Uterus (tissue), 4 donors: ENCODE data around the gene PRRT4. TPM values are rescaled to one million over a fixed set of nuclear protein-coding genes. Genes with fewer than 3 reads are reported as not detected.
A peak's percentile ranks its signal among the peaks of the same experiment; 100 is the strongest.

Experiments
- DNase-seq, 2 donors: peaks; one replicate each; pipeline ENCODE4 v3.0.0-alpha.2; 2019 to 2020
- H3K27ac ChIP-seq, 2 donors: fragments of 200-600 bp; sonication (generic); 1 replicate in 1 of 2; 2 replicates in 1 of 2; pipeline ENCODE4 v1.5.1; 2016 to 2018
- H3K27me3 ChIP-seq, 2 donors: fragments of 200-600 bp; sonication (generic); one replicate each; pipeline ENCODE4 v1.5.1; 2018 to 2019; ENCODE audit warnings: control low read depth in 1 of 2
- H3K36me3 ChIP-seq, 2 donors: fragments of 200-600 bp; sonication (generic); one replicate each; pipeline ENCODE4 v1.5.1; 2019; ENCODE audit warnings: control low read depth in 1 of 2
- H3K4me1 ChIP-seq, 2 donors: fragments of 200-600 bp; sonication (generic); one replicate each; pipeline ENCODE4 v1.5.1; 2018 to 2019; ENCODE audit warnings: control low read depth in 1 of 2
- H3K4me3 ChIP-seq, 2 donors: fragments of 200-600 bp; sonication (generic); 1 replicate in 1 of 2; 2 replicates in 1 of 2; pipeline ENCODE4 v1.5.1; 2018 to 2019; ENCODE audit warnings: mild to moderate bottlenecking in 1 of 2
- H3K9me3 ChIP-seq, 2 donors: fragments of 200-600 bp; sonication (generic); one replicate each; pipeline ENCODE4 v1.5.1; 2019; ENCODE audit warnings: control low read depth in 1 of 2
- POLR2A ChIP-seq, 2 donors: fragments of 450-650 bp; IDR thresholded peaks; one replicate each; pipeline ENCODE4 v1.6.1; 2016; ENCODE audit warnings: antibody characterized with exemption in 2 of 2, mild to moderate bottlenecking in 1 of 2, moderate library complexity in 1 of 2
- intact Hi-C: fragments of 100-400 bp; cut with DNase I; formaldehyde crosslinking; loops from one replicate; pipeline ENCODE4 v1.15.1; 2023; ENCODE audit warnings: low total_unique reads
- total RNA-seq, 4 donors: library from RNA; depleted of rRNA in 3 of 4; stranded (reverse); fragments of >200 nt in 3 of 4; gene quantifications; one replicate each; pipeline versions ENCODE4 v1.1.0 to v1.2.4, GENCODE V29; 2014 to 2023
- TF ChIP-seq, protein P1 (sequence below), 4 experiments: fragments of 200-600 bp in 2 of 4; fragments of 450-650 bp in 2 of 4; sonication (generic) in 2 of 4; IDR thresholded peaks; one replicate each; pipeline ENCODE4 v1.5.1; 2016 to 2019; ENCODE audit warnings: antibody characterized with exemption in 4 of 4, mild to moderate bottlenecking in 2 of 4, moderate library complexity in 1 of 4
- donor health status: DM: yes; HTN: yes; CAD: no.

The PRRT4 gene
- total RNA-seq, 4 donors from 2014 or later, result 1.3 to 1.7 TPM; not detected in 2

DNA sequence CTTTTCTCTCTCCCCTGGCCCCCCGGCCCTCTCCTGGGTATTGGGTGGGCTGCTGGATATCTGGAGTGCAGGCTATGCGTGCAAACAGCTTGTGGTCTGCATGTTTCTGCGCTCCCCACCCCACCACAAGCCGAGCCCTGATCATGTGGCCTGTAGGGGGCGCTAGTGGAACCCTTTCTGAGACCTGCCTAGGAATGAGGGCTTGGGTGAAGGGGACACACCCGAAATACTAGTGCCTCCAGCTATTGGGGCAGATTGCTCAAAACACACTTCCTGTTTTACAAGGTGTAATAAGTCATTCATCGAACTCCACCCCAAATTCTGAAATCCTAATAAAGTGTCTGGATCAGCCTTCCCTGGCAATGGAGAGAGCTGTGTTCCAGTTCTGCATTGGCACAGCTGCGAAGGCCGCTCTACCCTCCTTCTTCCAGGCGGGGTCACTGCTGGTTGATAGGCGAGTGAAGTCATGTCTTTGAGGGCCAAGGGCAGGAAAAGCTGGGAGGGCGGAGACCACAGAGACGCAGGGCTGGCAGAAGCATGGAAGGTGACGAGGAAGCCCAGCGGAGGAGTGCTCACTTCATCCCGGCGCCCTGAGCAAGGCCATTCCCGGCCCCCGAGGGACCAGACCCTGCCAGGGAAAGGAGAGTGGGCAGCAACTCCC lies 19.8 kb upstream of the PRRT4 start:
- H3K4me1 ChIP-seq, result no peaks in the 10 kb centered on the region
- no peaks in the 10 kb centered on the region for H3K36me3 ChIP-seq
- no peak overlapping the region for H3K27ac ChIP-seq
- no peak for DNase-seq
- H3K27me3 ChIP-seq, result no peaks in the 10 kb centered on the region
- H3K9me3 ChIP-seq, result no peaks in the 10 kb centered on the region
- H3K4me3 ChIP-seq, result no peak overlapping the region
- intact Hi-C loops, result no loop called here
- TF ChIP-seq POLR2A (IDR thresholded peaks at IDR 0.05), result no peak
- TF ChIP-seq, protein P1, sequence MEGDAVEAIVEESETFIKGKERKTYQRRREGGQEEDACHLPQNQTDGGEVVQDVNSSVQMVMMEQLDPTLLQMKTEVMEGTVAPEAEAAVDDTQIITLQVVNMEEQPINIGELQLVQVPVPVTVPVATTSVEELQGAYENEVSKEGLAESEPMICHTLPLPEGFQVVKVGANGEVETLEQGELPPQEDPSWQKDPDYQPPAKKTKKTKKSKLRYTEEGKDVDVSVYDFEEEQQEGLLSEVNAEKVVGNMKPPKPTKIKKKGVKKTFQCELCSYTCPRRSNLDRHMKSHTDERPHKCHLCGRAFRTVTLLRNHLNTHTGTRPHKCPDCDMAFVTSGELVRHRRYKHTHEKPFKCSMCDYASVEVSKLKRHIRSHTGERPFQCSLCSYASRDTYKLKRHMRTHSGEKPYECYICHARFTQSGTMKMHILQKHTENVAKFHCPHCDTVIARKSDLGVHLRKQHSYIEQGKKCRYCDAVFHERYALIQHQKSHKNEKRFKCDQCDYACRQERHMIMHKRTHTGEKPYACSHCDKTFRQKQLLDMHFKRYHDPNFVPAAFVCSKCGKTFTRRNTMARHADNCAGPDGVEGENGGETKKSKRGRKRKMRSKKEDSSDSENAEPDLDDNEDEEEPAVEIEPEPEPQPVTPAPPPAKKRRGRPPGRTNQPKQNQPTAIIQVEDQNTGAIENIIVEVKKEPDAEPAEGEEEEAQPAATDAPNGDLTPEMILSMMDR (IDR thresholded peaks at IDR 0.05), result peak in 1 of 4 experiments; percentile 5

DNA sequence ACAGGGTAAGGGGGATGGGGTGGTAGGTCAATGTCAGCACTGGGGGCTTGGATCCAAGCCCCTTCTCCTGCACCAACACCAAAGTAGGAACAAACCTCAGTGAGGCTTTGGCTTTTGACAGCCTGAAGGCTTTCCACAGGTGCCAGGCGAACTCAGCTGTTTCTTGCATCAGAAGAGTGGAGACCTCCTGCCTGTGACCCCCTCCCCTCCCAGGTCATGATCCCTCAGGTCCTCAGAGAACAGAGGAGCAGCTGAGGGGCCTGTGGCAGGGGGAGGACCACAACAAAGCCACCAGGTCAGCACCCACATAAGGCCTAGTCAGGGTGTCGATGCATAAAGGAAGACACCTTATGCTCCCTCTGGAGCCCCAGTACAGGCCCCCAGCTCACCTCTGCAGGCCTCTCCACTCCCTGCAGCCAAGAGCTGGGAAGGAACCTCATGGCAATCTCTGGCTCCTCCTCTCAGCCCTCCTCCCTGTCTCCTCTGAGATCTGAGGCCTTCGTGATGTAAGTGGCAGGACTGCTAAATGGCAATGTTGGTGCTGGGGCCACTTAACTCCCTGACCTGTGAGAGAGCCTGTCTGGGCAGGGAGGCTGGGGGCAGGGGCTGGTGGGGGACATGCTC lies 19.1 kb upstream of the PRRT4 start:
- Histone ChIP-seq H3K36me3 (no peaks in the 10 kb centered on the region), H3K4me3 (no peak overlapping the region), H3K27me3 (no peaks in the 10 kb centered on the region), H3K9me3 (no peaks in the 10 kb centered on the region), H3K4me1 (no peaks in the 10 kb centered on the region), H3K27ac (no peak overlapping the region)
- TF ChIP-seq, protein P1 (IDR thresholded peaks at IDR 0.05), result no peak
- no peak for DNase-seq
- intact Hi-C loops, result no loop called here

DNA sequence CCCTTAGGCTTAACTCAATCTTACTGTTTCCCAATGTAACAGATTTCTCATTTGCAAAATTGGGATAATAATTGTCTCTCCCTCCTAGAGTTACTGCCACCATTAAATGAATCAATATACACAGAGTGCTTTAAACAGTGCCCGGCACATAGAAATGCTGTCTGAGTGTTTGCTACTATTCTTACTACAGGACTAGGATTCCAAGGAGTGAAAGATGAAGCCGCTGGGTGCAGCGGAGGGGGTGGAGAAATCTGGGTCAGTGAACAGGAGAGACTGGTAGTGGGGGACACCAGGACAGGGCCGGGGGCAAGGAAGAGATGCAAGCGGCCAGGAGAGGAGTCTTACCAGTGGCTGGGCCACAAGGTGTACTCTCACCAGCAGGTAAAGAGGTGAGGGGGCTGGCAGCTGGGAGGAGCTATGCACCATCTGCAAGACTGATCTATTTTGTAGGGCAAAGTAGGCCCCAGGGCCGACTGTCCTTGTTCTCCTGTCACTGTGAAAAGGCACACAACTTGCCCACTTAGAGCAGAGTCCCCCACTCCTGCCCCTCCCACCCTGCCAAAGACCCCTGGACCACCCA lies 18.5 kb upstream of the PRRT4 start:
- Histone ChIP-seq H3K27me3 (no peaks in the 10 kb centered on the region), H3K4me1 (no peaks in the 10 kb centered on the region), H3K27ac (no peak overlapping the region), H3K36me3 (no peaks in the 10 kb centered on the region), H3K4me3 (no peak overlapping the region), H3K9me3 (no peaks in the 10 kb centered on the region)
- intact Hi-C loops, result no loop called here
- no peak for DNase-seq
- TF ChIP-seq POLR2A (IDR thresholded peaks at IDR 0.05), result no peak
- TF ChIP-seq, protein P1 (IDR thresholded peaks at IDR 0.05), result no peak

DNA sequence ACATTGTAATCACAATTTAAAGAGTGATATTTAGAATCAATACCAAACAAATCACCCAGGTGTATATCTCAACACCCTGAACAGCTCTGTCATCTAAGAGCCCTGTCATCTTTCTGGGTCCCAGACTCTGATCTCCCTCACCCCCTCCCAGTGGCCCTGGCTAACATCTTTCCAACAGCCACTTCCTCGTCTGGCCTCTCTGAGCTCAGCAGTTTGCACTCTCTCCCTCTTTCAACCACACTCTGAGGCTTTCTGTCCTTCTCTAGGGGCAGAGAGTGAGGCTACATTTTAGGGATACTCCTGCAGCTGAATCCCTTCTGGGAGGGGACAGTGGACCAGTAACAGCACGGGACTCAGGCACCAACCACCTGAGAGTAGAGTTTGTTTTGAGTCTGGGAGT lies 17.1 kb upstream of the PRRT4 start:
- Histone ChIP-seq H3K9me3 (no peaks in the 10 kb centered on the region), H3K27me3 (no peaks in the 10 kb centered on the region), H3K36me3 (no peaks in the 10 kb centered on the region), H3K4me1 (no peaks in the 10 kb centered on the region), H3K27ac (no peak overlapping the region), H3K4me3 (no peak overlapping the region)
- no peak for DNase-seq
- intact Hi-C loops, result no loop called here
- TF ChIP-seq POLR2A (IDR thresholded peaks at IDR 0.05), result no peak
- TF ChIP-seq, protein P1 (IDR thresholded peaks at IDR 0.05), result no peak

DNA sequence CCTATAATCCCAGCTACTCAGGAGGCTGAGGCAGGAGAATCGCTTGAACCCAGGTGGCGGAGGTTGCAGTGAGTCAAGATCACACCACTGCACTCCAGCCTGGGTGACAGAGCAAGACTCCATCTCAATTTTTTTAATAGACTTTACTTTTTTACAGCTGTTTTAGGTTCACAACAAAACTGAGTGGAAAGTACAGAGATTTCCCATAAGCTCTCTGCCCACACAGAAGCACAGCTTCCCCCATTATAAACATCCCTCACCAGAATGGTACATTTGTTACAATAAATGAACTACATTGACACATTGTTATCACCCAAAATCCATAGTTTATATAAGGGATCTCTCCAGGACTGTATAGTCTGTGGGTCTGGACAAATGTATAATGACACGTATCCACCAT lies 14.6 kb upstream of the PRRT4 start:
- intact Hi-C loops, result no loop called here
- TF ChIP-seq, protein P1 (IDR thresholded peaks at IDR 0.05), result no peak
- TF ChIP-seq POLR2A (IDR thresholded peaks at IDR 0.05), result no peak
- no peak for DNase-seq

More for the DNA sequence above, 14.6 kb upstream of the PRRT4 start:
- no peak overlapping the region for H3K4me3 ChIP-seq
- H3K36me3 ChIP-seq, result no peaks in the 10 kb centered on the region
- H3K4me1 ChIP-seq, result no peaks in the 10 kb centered on the region
- H3K9me3 ChIP-seq, result no peaks in the 10 kb centered on the region
- H3K27ac ChIP-seq, result no peak overlapping the region
- H3K27me3 ChIP-seq, result no peaks in the 10 kb centered on the region
